SK-N-SH treated with all-trans-retinoic acid at 6 μM for 48 hours (cell line): ENCODE data around the gene GPR171.
A peak's percentile ranks its signal among the peaks of the same experiment; 100 is the strongest.

Experiments
- ATAC-seq: fragments of 200-7000 bp; cut with Tn5 transposase; 3 replicates; pipeline ENCODE4 v1.9.1; 2020; ENCODE audit warnings: mild to moderate bottlenecking, moderate library complexity
- ARNTL ChIP-seq: fragments of 450-650 bp; formaldehyde crosslinking; IDR thresholded peaks from 2 replicates; pipeline ENCODE4 v1.5.0; 2020; ENCODE audit warnings: low read depth, mild to moderate bottlenecking, moderate library complexity, borderline replicate concordance
- BACH2 ChIP-seq: fragments of 250-450 bp; sonication (Bioruptor Pico); IDR thresholded peaks from 2 replicates; pipeline ENCODE4 v1.9.0; 2021; ENCODE audit warnings: mild to moderate bottlenecking, borderline replicate concordance
- CREB5 ChIP-seq: fragments of 250-450 bp; sonication (Bioruptor Pico); IDR thresholded peaks from 2 replicates; pipeline ENCODE4 v1.5.1; 2020; ENCODE audit warnings: low read depth, mild to moderate bottlenecking, moderate library complexity
- CSRNP3 ChIP-seq: fragments of 250-450 bp; sonication (Bioruptor Pico); IDR thresholded peaks from 2 replicates; pipeline ENCODE4 v1.5.1; 2021; ENCODE audit warnings: mild to moderate bottlenecking, moderate library complexity
- ESRRG ChIP-seq: fragments of 250-450 bp; sonication (Bioruptor Pico); IDR thresholded peaks from 2 replicates; pipeline ENCODE4 v1.6.1; 2021; ENCODE audit warnings: mild to moderate bottlenecking
- GLIS3 ChIP-seq: fragments of 250-450 bp; sonication (Bioruptor Pico); IDR thresholded peaks from 2 replicates; pipeline ENCODE4 v1.5.0; 2020; ENCODE audit warnings: mild to moderate bottlenecking, moderate library complexity
- ISL1 ChIP-seq: fragments of 250-450 bp; sonication (Bioruptor Pico); IDR thresholded peaks from 2 replicates; pipeline ENCODE4 v2.1.2; 2022; ENCODE audit warnings: mild to moderate bottlenecking, moderate library complexity
- OSR1 ChIP-seq: fragments of 250-450 bp; sonication (Bioruptor Pico); IDR thresholded peaks from 2 replicates; pipeline ENCODE4 v1.8.0; 2022; ENCODE audit warnings: moderate library complexity, mild to moderate bottlenecking, inconsistent platforms
- PATZ1 ChIP-seq: fragments of 250-450 bp; sonication (Bioruptor Pico); IDR thresholded peaks from 2 replicates; pipeline ENCODE4 v1.8.0; 2020; ENCODE audit warnings: mild to moderate bottlenecking, moderate library complexity, borderline replicate concordance
- POU6F1 ChIP-seq: fragments of 250-450 bp; sonication (Bioruptor Pico); IDR thresholded peaks from 2 replicates; pipeline ENCODE4 v1.8.0; 2021; ENCODE audit warnings: low read depth, mild to moderate bottlenecking, moderate library complexity, borderline replicate concordance
- PPARA ChIP-seq: fragments of 250-450 bp; sonication (Bioruptor Pico); IDR thresholded peaks from 2 replicates; pipeline ENCODE4 v1.5.0; 2020; ENCODE audit warnings: mild to moderate bottlenecking, borderline replicate concordance
- RARB ChIP-seq: fragments of 250-450 bp; sonication (Bioruptor Pico); IDR thresholded peaks from 2 replicates; pipeline ENCODE4 v1.8.0; 2021; ENCODE audit warnings: mild to moderate bottlenecking, moderate library complexity
- SNAI2 ChIP-seq: fragments of 250-450 bp; sonication (Bioruptor Pico); IDR thresholded peaks from 2 replicates; pipeline ENCODE4 v1.5.0; 2020; ENCODE audit warnings: mild to moderate bottlenecking, moderate library complexity
- TCF4 ChIP-seq: fragments of 250-450 bp; sonication (Bioruptor Pico); IDR thresholded peaks from 2 replicates; pipeline ENCODE4 v1.8.0; 2021; ENCODE audit warnings: mild to moderate bottlenecking, moderate library complexity, borderline replicate concordance
- TOX ChIP-seq: fragments of 250-450 bp; sonication (Bioruptor Pico); IDR thresholded peaks from 2 replicates; pipeline ENCODE4 v1.8.0; 2021; ENCODE audit warnings: mild to moderate bottlenecking, moderate library complexity, borderline replicate concordance
- ZC3H10 ChIP-seq: fragments of 250-450 bp; sonication (Bioruptor Pico); IDR thresholded peaks from 2 replicates; pipeline ENCODE4 v1.5.1; 2021; ENCODE audit warnings: mild to moderate bottlenecking, moderate library complexity
- ZFP3 ChIP-seq: fragments of 250-450 bp; sonication (Bioruptor Pico); IDR thresholded peaks from 2 replicates; pipeline ENCODE4 v1.5.0; 2020; ENCODE audit warnings: mild to moderate bottlenecking, moderate library complexity
- ZFP30 ChIP-seq: fragments of 450-650 bp; formaldehyde crosslinking; IDR thresholded peaks from 2 replicates; pipeline ENCODE4 v1.5.0; 2022; ENCODE audit warnings: mild to moderate bottlenecking, moderate library complexity
- ZNF565 ChIP-seq: fragments of 450-650 bp; formaldehyde crosslinking; conservative IDR thresholded peaks from 2 replicates; pipeline ENCODE4 v1.5.0; 2020; ENCODE audit warnings: low read depth, mild to moderate bottlenecking, moderate library complexity
- ZNF70 ChIP-seq: fragments of 450-650 bp; formaldehyde crosslinking; IDR thresholded peaks from 2 replicates; pipeline ENCODE4 v1.5.0; 2020; ENCODE audit warnings: mild to moderate bottlenecking, moderate library complexity
- ZNF8 ChIP-seq: fragments of 450-650 bp; formaldehyde crosslinking; IDR thresholded peaks from 2 replicates; pipeline ENCODE4 v1.5.0; 2020; ENCODE audit warnings: mild to moderate bottlenecking, moderate library complexity

Gene GPR171

GRCh38 chr3:151213881-151214280, 10.9 kb upstream of the GPR171 start:
- no peak for ATAC-seq
- TF ChIP-seq CSRNP3 (CRISPR knock-in tag) = no peak
- TF ChIP-seq, all 23 proteins: peak for 0

GRCh38 chr3:151213151-151213550, 10.1 kb upstream of the GPR171 start:
- TF ChIP-seq TOX = no peak
- TF ChIP-seq SNAI2 (CRISPR knock-in tag) = no peak
- no peak for ATAC-seq

- TF ChIP-seq GLIS3 (CRISPR knock-in tag) (no peak), TOX (no peak), ZNF70 (CRISPR knock-in tag) (no peak), ZFP3 (CRISPR knock-in tag) (no peak), ESRRG (CRISPR knock-in tag) (no peak), PPARA (no peak), ISL1 (CRISPR knock-in tag) (no peak), TCF4 (no peak), CREB5 (CRISPR knock-in tag) (no peak), PATZ1 (CRISPR knock-in tag) (no peak), POU6F1 (CRISPR knock-in tag) (no peak), ARNTL (CRISPR knock-in tag) (no peak), OSR1 (no peak), ZFP30 (CRISPR knock-in tag) (no peak), SNAI2 (CRISPR knock-in tag) (no peak), RARB (CRISPR knock-in tag) (no peak)
- TF ChIP-seq, all 23 proteins: peak for 0
- ATAC-seq = peak; percentile 39; the same call in 2 of the 3 replicates
Measured at GRCh38 chr3:151210676-151211381, 7.8 kb upstream of the GPR171 start.

GRCh38 chr3:151209654-151210053, 6.6 kb upstream of the GPR171 start:
- TF ChIP-seq ZNF565 (CRISPR knock-in tag) (no peak), POU6F1 (CRISPR knock-in tag) (no peak), ZNF8 (CRISPR knock-in tag) (no peak), SNAI2 (CRISPR knock-in tag) (no peak), ZFP30 (CRISPR knock-in tag) (no peak), ARNTL (CRISPR knock-in tag) (no peak), BACH2 (CRISPR knock-in tag) (no peak), OSR1 (no peak), ISL1 (CRISPR knock-in tag) (no peak), ZC3H10 (no peak), RARB (CRISPR knock-in tag) (no peak)
- no peak for ATAC-seq
